ENCODE measurements around the gene GAPDHS.

The GAPDHS gene

GRCh38 chr19:35590875-35591274, 57.6 kb downstream of the GAPDHS start:
- no peak overlapping the region for H3K4me3 ChIP-seq (ENCODE audit: low read length)
- no peak for TF ChIP-seq CTCF (conservative IDR thresholded peaks at IDR 0.05; ENCODE audit: low read length)
- no peak for DNase-seq (ENCODE audit: low read depth)

- peak; percentile 26 for DNase-seq (ENCODE audit: low read depth)
- TF ChIP-seq CTCF (conservative IDR thresholded peaks at IDR 0.05; ENCODE audit: low read length) = peak; percentile 65
Measured at GRCh38 chr19:35592226-35592625, 59.0 kb downstream of the GAPDHS start.

More at GRCh38 chr19:35592226-35592625, 59.0 kb downstream of the GAPDHS start:
- no peak overlapping the region for H3K4me3 ChIP-seq (ENCODE audit: low read length)
